ENCODE measurements around the gene PITPNM3.

The PITPNM3 gene

GRCh38 chr17:6517062-6517461 lies 39.3 kb downstream of the PITPNM3 start:
- TF ChIP-seq CTCF (IDR thresholded peaks at IDR 0.05; ENCODE audit: extremely low read depth, insufficient read depth, missing control alignments): no peak
- no peak for DNase-seq (ENCODE audit: low spot score)
- in situ Hi-C loops (cut with MboI; ENCODE audit: low pct_unique_long_range_greater_than_20kb, low sequenced_read_pairs, unreplicated experiment): no loop called here

- in situ Hi-C loops (cut with MboI; ENCODE audit: low pct_unique_long_range_greater_than_20kb, low sequenced_read_pairs, unreplicated experiment): no loop called here
These were observed 42.0 kb downstream of the PITPNM3 start for GRCh38 chr17:6514371-6514770.

GRCh38 chr17:6512552-6512951 lies 43.8 kb downstream of the PITPNM3 start:
- no peak for TF ChIP-seq CTCF (IDR thresholded peaks at IDR 0.05; ENCODE audit: extremely low read depth, insufficient read depth, missing control alignments)
- in situ Hi-C loops (cut with MboI; ENCODE audit: low pct_unique_long_range_greater_than_20kb, low sequenced_read_pairs, unreplicated experiment): no loop called here
- no peak for DNase-seq (ENCODE audit: low spot score)

More at GRCh38 chr17:6514371-6514770, 42.0 kb downstream of the PITPNM3 start:
- DNase-seq (ENCODE audit: low spot score): no peak
- no peak for TF ChIP-seq CTCF (IDR thresholded peaks at IDR 0.05; ENCODE audit: extremely low read depth, insufficient read depth, missing control alignments)

GRCh38 chr17:6510321-6510977 lies 45.9 kb downstream of the PITPNM3 start:
- no peak for DNase-seq (ENCODE audit: low spot score)
- TF ChIP-seq CTCF (IDR thresholded peaks at IDR 0.05; ENCODE audit: extremely low read depth, insufficient read depth, missing control alignments): no peak
- in situ Hi-C loops (cut with MboI; ENCODE audit: low pct_unique_long_range_greater_than_20kb, low sequenced_read_pairs, unreplicated experiment): no loop called here

- in situ Hi-C loops (cut with MboI; ENCODE audit: low pct_unique_long_range_greater_than_20kb, low sequenced_read_pairs, unreplicated experiment): no loop called here
- no peak for TF ChIP-seq CTCF (IDR thresholded peaks at IDR 0.05; ENCODE audit: extremely low read depth, insufficient read depth, missing control alignments)
- DNase-seq (ENCODE audit: low spot score): no peak
These were observed 46.4 kb downstream of the PITPNM3 start for GRCh38 chr17:6509921-6510320.

GRCh38 chr17:6509031-6509771 lies 47.2 kb downstream of the PITPNM3 start:
- no peak for TF ChIP-seq CTCF (IDR thresholded peaks at IDR 0.05; ENCODE audit: extremely low read depth, insufficient read depth, missing control alignments)
- in situ Hi-C loops (cut with MboI; ENCODE audit: low pct_unique_long_range_greater_than_20kb, low sequenced_read_pairs, unreplicated experiment): no loop called here
- no peak for DNase-seq (ENCODE audit: low spot score)

Data from GM13977 (cell line).